GM12872 (cell line): ENCODE measurements around the gene NUBP1.

ENCODE experiments used
- CTCF ChIP-seq: IDR thresholded peaks from 3 replicates; pipeline ENCODE4 v1.5.1; 2011; ENCODE audit warnings: low read depth, mild to moderate bottlenecking, low read length, moderate library complexity; ENCODE audit not compliant: insufficient read depth

The NUBP1 gene

GRCh38 chr16:10729104-10730048, 14.3 kb upstream of the NUBP1 start:
- TF ChIP-seq CTCF = no peak

GRCh38 chr16:10731790-10732189, 11.9 kb upstream of the NUBP1 start:
- TF ChIP-seq CTCF = no peak

DNA sequence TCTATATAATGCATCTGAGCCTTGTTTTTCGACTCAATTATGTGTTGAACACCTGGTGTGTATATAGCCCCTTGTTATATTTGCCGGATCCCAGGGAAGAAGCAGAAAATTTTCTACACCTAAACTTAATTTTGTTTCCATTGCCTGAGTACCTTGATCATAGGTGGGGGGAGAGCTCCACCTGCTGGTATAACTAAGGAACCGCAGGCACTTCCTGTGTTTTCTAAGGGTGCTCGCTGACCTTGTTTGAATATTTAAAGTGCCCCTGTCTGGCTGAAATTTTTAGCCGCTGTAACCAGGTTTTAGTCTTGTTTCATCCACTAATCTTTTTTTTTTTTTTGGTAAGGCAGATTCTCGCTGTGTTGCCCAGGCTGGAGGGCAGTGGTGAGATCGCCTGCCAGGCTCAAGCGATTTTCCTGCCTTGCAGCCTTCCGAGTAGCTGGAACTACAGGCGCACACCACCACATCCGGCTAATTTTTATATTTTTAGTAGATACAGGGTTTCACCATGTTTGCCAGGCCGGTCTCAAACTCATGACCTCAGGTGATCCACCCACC, 6.5 kb upstream of the NUBP1 start:
- peak; percentile 84 for TF ChIP-seq CTCF

- no peak for TF ChIP-seq CTCF
These were observed 5.2 kb upstream of the NUBP1 start for GRCh38 chr16:10738231-10739077.

GRCh38 chr16:10740000-10740844, 3.4 kb upstream of the NUBP1 start:
- TF ChIP-seq CTCF = no peak

DNA sequence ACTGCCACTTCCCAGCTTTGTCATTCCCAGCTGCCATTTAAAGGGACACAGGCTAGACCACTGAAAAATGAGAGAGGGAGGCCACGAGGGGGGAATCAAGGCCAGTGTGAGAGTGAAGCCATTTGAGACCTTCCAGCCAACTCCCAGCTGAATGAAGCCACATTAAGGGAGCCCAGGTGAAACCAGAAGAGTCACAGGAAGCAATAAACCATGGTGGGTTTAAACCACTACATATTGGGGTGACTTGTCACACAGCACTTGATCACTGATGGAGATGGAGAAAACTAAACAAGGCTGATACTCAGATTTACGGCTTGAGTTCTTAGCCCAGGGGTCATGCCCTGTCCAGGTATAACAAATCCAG, 2.8 kb upstream of the NUBP1 start:
- TF ChIP-seq CTCF = no peak
